ENCODE measurements around the gene GABRR3.
"Not testable (repeated sequence)": the region's sequence is repeated elsewhere in the genome, so short reads cannot be mapped to it uniquely, and the experiment has no call there.

The GABRR3 gene

DNA sequence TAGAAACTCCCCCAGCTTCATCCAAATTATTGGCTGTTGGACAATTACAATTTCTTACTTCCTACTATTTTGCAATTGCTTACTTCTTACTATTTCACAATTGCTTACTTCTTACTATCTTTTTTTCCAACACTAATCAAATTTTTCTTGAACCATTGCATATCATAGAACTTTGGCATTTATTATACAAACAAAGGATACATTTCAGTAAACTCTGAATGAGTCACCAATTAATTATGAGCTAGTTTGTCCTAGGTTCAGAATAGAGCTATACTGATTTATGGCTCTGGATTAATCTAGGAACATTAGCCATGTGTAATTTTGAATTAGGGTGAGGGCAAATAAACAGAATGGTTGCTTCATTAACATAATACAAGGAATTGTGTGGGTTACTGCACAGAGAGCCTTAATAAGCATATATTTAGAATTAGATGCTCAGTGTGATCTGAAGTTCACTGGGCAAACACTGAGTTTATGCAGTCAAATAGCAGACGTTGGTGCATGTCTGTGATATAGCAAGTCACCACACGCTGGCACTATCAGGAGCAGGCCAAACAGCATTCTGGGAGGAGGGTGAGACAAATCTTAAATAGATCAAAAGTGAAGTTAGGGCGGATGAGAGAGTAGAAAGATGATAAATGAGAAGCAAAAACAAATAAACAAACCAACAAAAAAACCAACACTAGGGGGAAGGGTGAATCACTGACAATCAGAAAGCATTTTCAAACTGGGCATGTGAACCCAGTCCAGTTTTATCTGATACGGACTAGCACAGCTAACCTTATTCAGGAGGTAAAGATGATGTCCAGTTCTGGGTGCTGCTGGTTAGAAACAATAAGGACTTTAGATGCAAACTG lies 21.5 kb downstream of the GABRR3 start:
- Mint-ChIP-seq H3K4me3 (no peak overlapping the region), H3K27ac (no peak overlapping the region), H3K9me3 (no peaks in the 10 kb centered on the region), H3K27me3 (peaks cover 14% of the 10 kb centered on the region in 2 donors), H3K4me1 (ENCODE audit: low read depth in 2 of 2) (no peaks in the 10 kb centered on the region), H3K36me3 (ENCODE audit: insufficient read depth) (no peaks in the 10 kb centered on the region)
- no peak for DNase-seq
- no peak for ATAC-seq (replicated peaks)

DNA sequence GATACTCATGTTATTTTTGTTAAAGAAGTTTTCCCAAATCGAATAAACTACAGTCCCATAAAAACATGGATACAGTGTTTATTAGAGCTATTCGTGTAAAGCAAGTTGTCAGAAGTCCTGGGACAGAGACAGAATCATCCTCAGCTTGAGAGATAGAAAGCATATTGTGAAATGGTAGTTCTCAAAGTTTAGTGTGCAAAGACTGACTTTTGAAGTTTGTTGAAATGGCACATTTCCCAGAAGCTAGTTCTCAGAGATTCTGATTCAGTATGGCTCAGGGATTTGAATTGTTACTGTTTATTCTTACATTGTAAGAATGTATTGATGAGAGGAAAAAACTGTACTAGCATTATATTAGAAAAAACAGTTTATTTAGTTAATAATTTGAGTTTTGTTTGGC lies 22.1 kb downstream of the GABRR3 start:
- peaks cover 14% of the 10 kb centered on the region in 2 donors for H3K27me3 Mint-ChIP-seq
- H3K9me3 Mint-ChIP-seq, result no peaks in the 10 kb centered on the region
- no peaks in the 10 kb centered on the region for H3K36me3 Mint-ChIP-seq (ENCODE audit: insufficient read depth)
- H3K4me3 Mint-ChIP-seq, result no peak overlapping the region
- H3K4me1 Mint-ChIP-seq (ENCODE audit: low read depth in 2 of 2), result no peaks in the 10 kb centered on the region
- no peak overlapping the region for H3K27ac Mint-ChIP-seq
- ATAC-seq (replicated peaks) (no peak), DNase-seq (no peak)

- H3K9me3 Mint-ChIP-seq; ATAC-seq (replicated peaks); H3K36me3 Mint-ChIP-seq (ENCODE audit: insufficient read depth); H3K4me1 Mint-ChIP-seq (ENCODE audit: low read depth in 2 of 2); H3K4me3 Mint-ChIP-seq; DNase-seq; H3K27ac Mint-ChIP-seq: not testable (repeated sequence)
- H3K27me3 Mint-ChIP-seq, result peaks cover 9 to 14% of the 10 kb centered on the region in 2 donors
Measured at GRCh38 chr3:98010883-98011449, 24.1 kb downstream of the GABRR3 start.

DNA sequence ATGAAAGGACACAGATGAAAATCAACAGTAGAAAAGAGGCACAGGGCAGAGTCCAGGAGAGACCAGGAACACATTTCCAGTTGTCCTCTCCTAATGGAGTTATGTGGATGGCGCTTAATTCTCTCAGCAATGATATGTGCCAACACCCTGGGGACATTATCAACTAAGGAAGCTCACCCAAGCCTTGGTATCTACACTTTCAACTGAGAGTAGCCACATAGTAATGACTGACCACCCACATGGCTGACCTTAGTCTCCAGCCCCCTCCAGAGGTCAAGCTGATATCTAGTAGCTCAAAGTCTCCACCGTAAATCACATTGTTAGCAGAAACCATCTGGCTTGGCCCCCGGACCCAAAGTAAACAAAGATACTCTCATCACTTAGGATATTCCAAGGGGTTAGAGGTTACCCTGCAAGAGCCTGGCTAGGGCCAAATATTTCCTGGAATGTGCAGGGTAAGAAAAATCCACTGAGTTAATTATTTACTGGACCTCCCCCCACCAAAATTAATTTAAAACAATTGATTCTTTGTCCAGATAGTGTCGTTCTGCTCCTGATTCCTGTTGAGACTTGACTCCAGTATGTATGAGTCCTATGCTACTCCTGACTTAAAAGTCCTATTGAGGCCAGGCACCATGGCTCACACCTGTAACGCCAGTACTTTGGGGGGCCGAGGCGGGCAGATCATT lies 24.8 kb downstream of the GABRR3 start:
- no peaks in the 10 kb centered on the region for H3K9me3 Mint-ChIP-seq
- H3K27ac Mint-ChIP-seq, result no peak overlapping the region
- ATAC-seq (replicated peaks), result no peak
- no peaks in the 10 kb centered on the region for H3K4me1 Mint-ChIP-seq (ENCODE audit: low read depth in 2 of 2)
- H3K27me3 Mint-ChIP-seq, result peaks cover 6 to 14% of the 10 kb centered on the region in 2 donors
- H3K4me3 Mint-ChIP-seq, result no peak overlapping the region
- no peaks in the 10 kb centered on the region for H3K36me3 Mint-ChIP-seq (ENCODE audit: insufficient read depth)
- DNase-seq, result no peak

DNA sequence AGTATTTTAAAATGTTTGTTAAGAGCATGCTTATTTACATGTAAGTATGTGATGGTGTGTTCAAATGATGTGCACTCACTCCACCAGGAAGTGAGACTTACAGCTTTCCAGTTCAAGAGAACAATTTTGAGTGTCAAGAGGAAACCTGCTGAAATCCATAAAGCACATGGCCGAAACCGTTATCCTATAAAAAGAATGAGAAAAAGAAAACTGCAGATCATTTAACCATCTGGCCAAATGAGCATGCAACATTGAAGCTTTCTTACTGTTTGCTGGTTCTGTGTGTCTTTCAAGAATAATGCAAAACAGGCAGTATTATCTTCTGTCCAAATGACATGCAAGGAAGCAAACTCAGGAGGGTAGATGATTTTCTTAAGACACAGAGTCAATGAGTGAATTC lies 26.3 kb downstream of the GABRR3 start:
- no peak for DNase-seq
- no peak for ATAC-seq (replicated peaks)
- Mint-ChIP-seq H3K4me3 (no peak overlapping the region), H3K36me3 (ENCODE audit: insufficient read depth) (no peaks in the 10 kb centered on the region), H3K27me3 (peaks cover 6 to 10% of the 10 kb centered on the region in 2 donors), H3K9me3 (no peaks in the 10 kb centered on the region), H3K27ac (no peak overlapping the region), H3K4me1 (ENCODE audit: low read depth in 2 of 2) (peaks cover 0 to under 1% of the 10 kb centered on the region in 2 donors)

- Mint-ChIP-seq H3K36me3 (ENCODE audit: insufficient read depth) (no peaks in the 10 kb centered on the region), H3K27me3 (no peaks in the 10 kb centered on the region), H3K27ac (no peak overlapping the region), H3K4me1 (ENCODE audit: low read depth in 2 of 2) (peaks cover 7% of the 10 kb centered on the region in 2 donors), H3K9me3 (no peaks in the 10 kb centered on the region), H3K4me3 (no peak overlapping the region)
- DNase-seq (no peak), ATAC-seq (replicated peaks) (no peak)
Measured at GRCh38 chr3:98005438-98005837, 29.7 kb downstream of the GABRR3 start.

DNA sequence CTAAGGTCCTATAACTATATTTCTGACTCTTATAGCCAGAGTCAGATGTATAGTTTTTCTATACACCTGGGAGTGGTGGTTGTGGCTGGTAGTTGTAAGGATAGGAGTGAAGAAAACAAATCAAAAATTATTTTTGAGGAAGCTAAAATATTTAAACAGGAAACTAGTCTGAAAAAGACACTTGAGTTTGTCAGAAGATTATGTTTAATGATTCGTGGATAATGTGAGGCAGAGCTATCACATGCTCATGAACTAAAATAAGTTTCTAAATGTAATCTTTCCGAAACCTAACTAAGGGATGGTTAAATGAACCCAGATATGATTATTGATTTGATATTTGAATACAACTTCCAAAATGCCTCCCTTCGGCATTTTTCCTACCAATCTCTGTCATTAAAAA lies 30.4 kb downstream of the GABRR3 start:
- Mint-ChIP-seq H3K9me3 (no peaks in the 10 kb centered on the region), H3K4me3 (no peak overlapping the region)

DNA sequence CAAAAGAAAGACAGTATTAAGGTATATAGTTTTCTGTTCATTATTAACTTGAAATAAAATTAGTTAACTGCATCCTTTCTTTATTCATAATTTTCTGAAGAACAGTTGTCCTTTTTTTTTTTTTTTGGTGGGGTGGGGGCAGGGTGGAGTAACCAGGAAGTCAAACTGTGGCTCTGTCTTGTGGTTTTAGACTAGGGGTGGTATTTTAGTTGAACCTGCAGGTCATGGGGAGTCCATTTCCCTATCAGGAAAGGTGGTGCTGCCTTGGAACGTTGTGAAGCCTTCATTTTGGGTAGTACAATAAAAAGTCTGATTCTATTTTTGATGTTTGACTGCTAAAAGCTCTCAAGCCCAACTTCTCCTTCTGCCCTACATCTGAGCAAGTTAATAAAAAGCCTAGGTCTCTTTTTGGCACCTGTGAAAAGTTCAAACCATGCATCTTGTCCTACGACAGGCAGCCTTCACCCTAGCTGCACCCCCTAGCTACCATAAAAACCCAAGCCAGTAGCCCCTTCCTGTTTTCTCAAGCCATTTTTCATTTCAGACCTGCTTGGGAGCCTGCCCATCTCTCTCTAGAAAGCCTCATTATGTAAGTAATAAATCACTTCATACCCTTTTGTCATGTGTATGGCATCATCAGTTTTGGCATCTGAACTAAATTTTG lies 31.7 kb downstream of the GABRR3 start:
- no peak for DNase-seq
- peak; percentile 37 for ATAC-seq (replicated peaks)
- no peaks in the 10 kb centered on the region for H3K9me3 Mint-ChIP-seq
- H3K36me3 Mint-ChIP-seq (ENCODE audit: insufficient read depth), result no peaks in the 10 kb centered on the region
- no peak overlapping the region for H3K4me3 Mint-ChIP-seq
- no peak overlapping the region for H3K27ac Mint-ChIP-seq
- no peaks in the 10 kb centered on the region for H3K27me3 Mint-ChIP-seq
- H3K4me1 Mint-ChIP-seq (ENCODE audit: low read depth in 2 of 2), result peaks cover 7% of the 10 kb centered on the region in 2 donors

More for the DNA sequence above, 30.4 kb downstream of the GABRR3 start:
- no peak for ATAC-seq (replicated peaks)
- DNase-seq, result no peak
- no peaks in the 10 kb centered on the region for H3K27me3 Mint-ChIP-seq
- H3K27ac Mint-ChIP-seq, result no peak overlapping the region
- H3K4me1 Mint-ChIP-seq (ENCODE audit: low read depth in 2 of 2), result peaks cover 7% of the 10 kb centered on the region in 2 donors
- no peaks in the 10 kb centered on the region for H3K36me3 Mint-ChIP-seq (ENCODE audit: insufficient read depth)

- ATAC-seq (replicated peaks) (no peak), DNase-seq (no peak)
- no peaks in the 10 kb centered on the region for H3K9me3 Mint-ChIP-seq
- no peaks in the 10 kb centered on the region for H3K27me3 Mint-ChIP-seq
- H3K4me3 Mint-ChIP-seq, result no peak overlapping the region
- peaks cover 7% of the 10 kb centered on the region in 2 donors for H3K4me1 Mint-ChIP-seq (ENCODE audit: low read depth in 2 of 2)
- H3K36me3 Mint-ChIP-seq (ENCODE audit: insufficient read depth), result no peaks in the 10 kb centered on the region
- no peak overlapping the region for H3K27ac Mint-ChIP-seq
Measured at GRCh38 chr3:98002717-98003116, 32.4 kb downstream of the GABRR3 start.

GRCh38 chr3:97999994-98000393 lies 35.1 kb downstream of the GABRR3 start:
- no peak for ATAC-seq (replicated peaks)
- Mint-ChIP-seq H3K4me3 (no peak overlapping the region), H3K4me1 (ENCODE audit: low read depth in 2 of 2) (peaks cover 7% of the 10 kb centered on the region in 2 donors), H3K36me3 (ENCODE audit: insufficient read depth) (no peaks in the 10 kb centered on the region), H3K9me3 (no peaks in the 10 kb centered on the region), H3K27ac (no peak overlapping the region), H3K27me3 (no peaks in the 10 kb centered on the region)
- no peak for DNase-seq

DNA sequence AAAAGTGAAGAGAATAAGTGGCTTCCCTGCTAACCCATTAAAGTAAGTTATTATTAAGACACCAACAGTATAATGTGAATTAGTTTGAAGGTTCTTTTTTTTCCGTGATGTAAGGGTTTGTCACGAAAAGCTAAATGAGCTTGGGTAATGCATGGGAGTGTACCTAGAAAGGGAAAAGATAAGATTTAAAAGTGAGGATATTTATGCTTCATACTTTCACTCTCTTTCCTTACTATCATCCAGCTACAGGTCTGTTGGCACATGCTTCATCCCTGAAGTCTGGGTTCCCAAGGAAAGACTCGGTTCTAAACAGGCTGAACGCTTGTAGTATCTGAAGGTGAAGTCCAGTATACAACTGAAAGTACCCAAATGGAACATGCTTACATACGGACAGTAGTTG lies 36.0 kb downstream of the GABRR3 start:
- Mint-ChIP-seq H3K9me3 (no peaks in the 10 kb centered on the region), H3K27me3 (peaks cover 3 to 4% of the 10 kb centered on the region in 2 donors), H3K4me1 (ENCODE audit: low read depth in 2 of 2) (peaks cover 7% of the 10 kb centered on the region in 2 donors), H3K27ac (no peak overlapping the region), H3K4me3 (no peak overlapping the region), H3K36me3 (ENCODE audit: insufficient read depth) (no peaks in the 10 kb centered on the region)
- DNase-seq (no peak), ATAC-seq (replicated peaks) (no peak)

DNA sequence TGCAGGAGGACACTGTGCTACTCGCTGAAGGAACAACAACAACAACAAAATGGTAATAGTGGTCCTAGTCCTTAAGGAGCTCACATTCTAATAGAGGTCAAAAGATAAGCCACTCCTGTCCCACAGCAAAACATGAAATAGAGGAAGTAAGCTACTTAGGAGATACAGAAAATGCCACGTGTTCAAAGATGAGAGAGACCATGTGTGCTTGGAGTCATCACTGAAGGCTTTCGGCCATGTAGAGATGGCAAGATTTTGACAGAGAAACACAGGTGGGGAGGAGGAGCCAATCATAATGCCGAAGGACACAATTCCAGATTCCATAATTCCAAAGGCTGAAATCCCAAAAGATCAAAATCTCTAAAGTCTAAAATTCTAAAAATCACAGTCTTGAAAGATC lies 38.1 kb downstream of the GABRR3 start:
- Mint-ChIP-seq H3K27me3 (peaks cover 13 to 21% of the 10 kb centered on the region in 2 donors), H3K27ac (no peak overlapping the region), H3K36me3 (ENCODE audit: insufficient read depth) (no peaks in the 10 kb centered on the region), H3K4me3 (no peak overlapping the region), H3K4me1 (ENCODE audit: low read depth in 2 of 2) (no peaks in the 10 kb centered on the region), H3K9me3 (no peaks in the 10 kb centered on the region)
- ATAC-seq (replicated peaks) (no peak), DNase-seq (no peak)

DNA sequence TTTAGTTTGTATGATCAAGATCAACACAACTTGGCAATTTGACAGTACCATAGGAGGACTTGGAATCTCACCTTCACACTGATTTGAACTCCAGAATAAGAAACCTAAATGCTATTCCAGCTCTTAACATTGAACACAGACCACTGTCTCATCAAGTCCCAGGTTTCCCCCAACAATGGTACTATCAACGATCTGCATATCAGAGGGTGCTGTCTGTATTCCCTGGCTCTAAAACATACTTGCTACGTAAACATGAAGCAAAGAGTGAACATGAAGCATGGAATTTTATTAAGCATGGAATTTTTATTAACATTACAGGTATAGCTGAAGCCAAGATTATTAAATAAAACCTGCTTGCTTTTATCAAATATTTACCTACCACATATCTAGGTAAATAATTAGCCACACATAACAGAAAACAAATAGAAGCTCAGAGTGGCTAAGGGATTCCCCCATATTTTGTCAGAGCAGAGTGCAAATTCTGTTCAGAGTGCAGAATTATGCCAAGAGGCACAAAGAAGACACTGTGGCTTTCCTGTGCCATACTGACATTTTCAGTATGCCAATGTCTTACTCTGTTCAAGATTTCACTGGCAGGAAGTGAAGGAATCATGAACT lies 40.7 kb downstream of the GABRR3 start:
- no peak for ATAC-seq (replicated peaks)
- peaks cover 13 to 21% of the 10 kb centered on the region in 2 donors for H3K27me3 Mint-ChIP-seq
- no peak overlapping the region for H3K4me3 Mint-ChIP-seq
- peaks cover 3% of the 10 kb centered on the region for H3K36me3 Mint-ChIP-seq (ENCODE audit: insufficient read depth)
- H3K27ac Mint-ChIP-seq, result no peak overlapping the region
- DNase-seq, result no peak
- H3K9me3 Mint-ChIP-seq, result no peaks in the 10 kb centered on the region
- H3K4me1 Mint-ChIP-seq (ENCODE audit: low read depth in 2 of 2), result peaks cover 5 to 7% of the 10 kb centered on the region in 2 donors
